ENCODE measurements around the gene EIF3L. TPM values are rescaled to one million over a fixed set of nuclear protein-coding genes. Genes with fewer than 3 reads are reported as not detected.
A peak's percentile ranks its signal among the peaks of the same experiment; 100 is the strongest.

EIF3L gene
- total RNA-seq, 2 experiments from 2014 or later, result 656 to 664 TPM

- ChIA-PET POLR2A (interaction anchor here (1.1 to 2.2 kb wide), 2 partner anchors 9 to 45 kb away, joined by 3 to 10 read pairs; partner anchors contain the start of gene MICALL1), CTCF (interaction anchor here (0.8 to 2.4 kb wide), 6 partner anchors 9 to 81 kb away, joined by 3 to 14 read pairs (median 6); partner anchors contain the start of gene MICALL1)
- Mint-ChIP-seq H3K4me3 (no peak overlapping the region), H3K27me3 (no peaks in the 10 kb centered on the region), H3K36me3 (peaks cover 2% of the 10 kb centered on the region), H3K4me1 (ENCODE audit: low read depth) (peaks cover 22% of the 10 kb centered on the region), H3K27ac (peak overlapping the region; percentile 93), H3K9me3 (no peaks in the 10 kb centered on the region)
- intact Hi-C loops (cut with micrococcal nuclease), result loop anchor here (5.0 kb wide), 1 partner anchor 55 kb away; the partner anchor contains the start of genes C22orf23 and POLR2F
- no peak for DNase-seq
Observed at GRCh38 chr22:37896939-37897338, 47.7 kb downstream of the EIF3L start.

GRCh38 chr22:37897807-37898206 is 48.6 kb downstream of the EIF3L start:
- Mint-ChIP-seq H3K27ac (no peak overlapping the region), H3K4me3 (no peak overlapping the region), H3K4me1 (ENCODE audit: low read depth) (peaks cover 22% of the 10 kb centered on the region), H3K27me3 (no peaks in the 10 kb centered on the region), H3K36me3 (no peaks in the 10 kb centered on the region), H3K9me3 (no peaks in the 10 kb centered on the region)
- no peak for DNase-seq
- ChIA-PET POLR2A (interaction anchor here (2.2 kb wide), 1 partner anchor 8 kb away, joined by 10 read pairs; the partner anchor contains the start of gene MICALL1), CTCF (interaction anchor here (1.0 to 2.4 kb wide), 5 partner anchors 8 to 68 kb away, joined by 3 to 14 read pairs (median 8); partner anchors contain the start of gene MICALL1)
- intact Hi-C loops (cut with micrococcal nuclease), result loop anchor here (5.0 kb wide), 1 partner anchor 54 kb away; the partner anchor contains the start of genes C22orf23 and POLR2F

GRCh38 chr22:37898441-37899181 is 49.4 kb downstream of the EIF3L start:
- no peak for DNase-seq
- no peaks in the 10 kb centered on the region for H3K36me3 Mint-ChIP-seq
- H3K4me3 Mint-ChIP-seq, result no peak overlapping the region
- POLR2A ChIA-PET, result no interaction called here
- H3K9me3 Mint-ChIP-seq, result no peaks in the 10 kb centered on the region
- CTCF ChIA-PET, result interaction anchor here (1.0 kb wide), 1 partner anchor 36 kb away, joined by 3 read pairs; no protein-coding TSS in a partner anchor
- intact Hi-C loops (cut with micrococcal nuclease), result loop anchor here (5.0 kb wide), 1 partner anchor 54 kb away; the partner anchor contains the start of genes C22orf23 and POLR2F
- H3K27me3 Mint-ChIP-seq, result no peaks in the 10 kb centered on the region
- H3K27ac Mint-ChIP-seq, result no peak overlapping the region
- peaks cover 22% of the 10 kb centered on the region for H3K4me1 Mint-ChIP-seq (ENCODE audit: low read depth)

- H3K36me3 Mint-ChIP-seq, result no peaks in the 10 kb centered on the region
- no peaks in the 10 kb centered on the region for H3K9me3 Mint-ChIP-seq
- peaks cover 23% of the 10 kb centered on the region for H3K4me1 Mint-ChIP-seq (ENCODE audit: low read depth)
- no peak overlapping the region for H3K27ac Mint-ChIP-seq
- H3K27me3 Mint-ChIP-seq, result no peaks in the 10 kb centered on the region
- H3K4me3 Mint-ChIP-seq, result peak overlapping the region; percentile 72
- CTCF ChIA-PET, result interaction anchor here (0.9 to 2.2 kb wide), 7 partner anchors 8 to 86 kb away, joined by 3 to 14 read pairs (median 8); no protein-coding TSS in a partner anchor
- POLR2A ChIA-PET, result interaction anchor here (1.1 to 1.6 kb wide), 3 partner anchors 12 to 55 kb away, joined by 3 to 6 read pairs (median 5); partner anchors contain the start of genes C22orf23 and POLR2F
- intact Hi-C loops (cut with micrococcal nuclease), result no loop called here
- DNase-seq, result peak; percentile 41
Observed at GRCh38 chr22:37904572-37905533, 55.6 kb downstream of the EIF3L start.

- ChIA-PET CTCF (interaction anchor here (0.6 to 2.2 kb wide), 11 partner anchors 9 to 122 kb away, joined by 3 to 14 read pairs (median 4); no protein-coding TSS in a partner anchor), POLR2A (interaction anchor here (0.6 to 1.8 kb wide), 7 partner anchors 9 to 98 kb away, joined by 3 to 10 read pairs (median 3); partner anchors contain the start of genes C22orf23, GCAT and POLR2F)
- no peaks in the 10 kb centered on the region for H3K9me3 Mint-ChIP-seq
- DNase-seq, result peak; percentile 73
- peaks cover 25% of the 10 kb centered on the region for H3K4me1 Mint-ChIP-seq (ENCODE audit: low read depth)
- peak within 1 kb of the TSS; percentile 75 for H3K4me3 Mint-ChIP-seq
- peak within 1 kb of the TSS; percentile 78 for H3K27ac Mint-ChIP-seq
- intact Hi-C loops (cut with micrococcal nuclease), result no loop called here
- H3K36me3 Mint-ChIP-seq, result no peaks in the 10 kb centered on the region
- H3K27me3 Mint-ChIP-seq, result no peaks in the 10 kb centered on the region
Observed at GRCh38 chr22:37905534-37906363, 56.5 kb downstream of the EIF3L start, which contains the start of gene MICALL1. Gene MICALL1, plus strand, starts transcription at chr22:37906297. Its CDS starts 126 bp downstream, at chr22:37906423.

- Mint-ChIP-seq H3K4me1 (ENCODE audit: low read depth) (peaks cover 30% of the 10 kb centered on the region), H3K27ac (peak overlapping the region; percentile 78), H3K27me3 (no peaks in the 10 kb centered on the region), H3K9me3 (no peaks in the 10 kb centered on the region), H3K4me3 (peak overlapping the region; percentile 75), H3K36me3 (no peaks in the 10 kb centered on the region)
- ChIA-PET POLR2A (interaction anchor here (0.6 to 1.8 kb wide), 5 partner anchors 10 to 98 kb away, joined by 3 to 10 read pairs (median 3); partner anchors contain the start of gene GCAT), CTCF (interaction anchor here (0.6 to 2.0 kb wide), 10 partner anchors 9 to 123 kb away, joined by 3 to 14 read pairs (median 4); no protein-coding TSS in a partner anchor)
- peak; percentile 51 for DNase-seq
- intact Hi-C loops (cut with micrococcal nuclease), result no loop called here
Observed at GRCh38 chr22:37906364-37907008, 57.3 kb downstream of the EIF3L start.

GRCh38 chr22:37907036-37907954 is 58.1 kb downstream of the EIF3L start:
- CTCF ChIA-PET, result interaction anchor here (1.0 to 2.0 kb wide), 3 partner anchors 27 to 145 kb away, joined by 3 to 8 read pairs (median 5); no protein-coding TSS in a partner anchor

GRCh38 chr22:37909766-37910165 is 60.5 kb downstream of the EIF3L start:
- ChIA-PET CTCF (no interaction called here), POLR2A (no interaction called here)
- H3K27me3 Mint-ChIP-seq, result no peaks in the 10 kb centered on the region
- no peaks in the 10 kb centered on the region for H3K9me3 Mint-ChIP-seq
- no peak overlapping the region for H3K4me3 Mint-ChIP-seq
- H3K27ac Mint-ChIP-seq, result no peak overlapping the region
- DNase-seq, result no peak
- intact Hi-C loops (cut with micrococcal nuclease), result no loop called here
- H3K4me1 Mint-ChIP-seq (ENCODE audit: low read depth), result peaks cover 40% of the 10 kb centered on the region
- peaks cover 3% of the 10 kb centered on the region for H3K36me3 Mint-ChIP-seq

More at GRCh38 chr22:37907036-37907954, 58.1 kb downstream of the EIF3L start:
- Mint-ChIP-seq H3K4me1 (ENCODE audit: low read depth) (peaks cover 38% of the 10 kb centered on the region), H3K4me3 (peak overlapping the region; percentile 75), H3K27me3 (no peaks in the 10 kb centered on the region), H3K27ac (peak overlapping the region; percentile 56), H3K36me3 (no peaks in the 10 kb centered on the region), H3K9me3 (no peaks in the 10 kb centered on the region)
- no peak for DNase-seq
- POLR2A ChIA-PET, result interaction anchor here (0.6 to 1.8 kb wide), 2 partner anchors 11 to 394 kb away, joined by 3 to 10 read pairs; no protein-coding TSS in a partner anchor
- intact Hi-C loops (cut with micrococcal nuclease), result no loop called here

GRCh38 chr22:37910890-37911672 is 61.9 kb downstream of the EIF3L start:
- no peaks in the 10 kb centered on the region for H3K27me3 Mint-ChIP-seq
- H3K27ac Mint-ChIP-seq, result no peak overlapping the region
- POLR2A ChIA-PET, result no interaction called here

More at GRCh38 chr22:37910890-37911672, 61.9 kb downstream of the EIF3L start:
- Mint-ChIP-seq H3K36me3 (peaks cover 3% of the 10 kb centered on the region), H3K9me3 (no peaks in the 10 kb centered on the region), H3K4me1 (ENCODE audit: low read depth) (peaks cover 32% of the 10 kb centered on the region), H3K4me3 (no peak overlapping the region)
- CTCF ChIA-PET, result no interaction called here
- intact Hi-C loops (cut with micrococcal nuclease), result no loop called here
- no peak for DNase-seq

All from activated CD4-positive, alpha-beta memory T cell treated with anti-CD3 and anti-CD28 coated beads for 36 hours (primary cell).